NT2/D1 (cell line): ENCODE data around the gene TMEM63B.
"Not testable (repeated sequence)": the region's sequence is repeated elsewhere in the genome, so short reads cannot be mapped to it uniquely, and the experiment has no call there.

Experiments
- DNase-seq: peaks from one replicate; pipeline ENCODE4 v3.0.0-alpha.2; 2011; ENCODE audit warnings: low read depth, low spot score
- H3K27me3 ChIP-seq: 2 replicates; pipeline ENCODE4 v1.6.0; 2011; ENCODE audit warnings: mild to moderate bottlenecking; ENCODE audit not compliant: insufficient read length, insufficient read depth
- H3K36me3 ChIP-seq: 2 replicates; pipeline ENCODE4 v1.6.1; 2011; ENCODE audit warnings: mild to moderate bottlenecking, low read length, mixed read lengths; ENCODE audit not compliant: insufficient read depth, insufficient read length
- H3K4me1 ChIP-seq: 2 replicates; pipeline ENCODE4 v1.5.1; 2011; ENCODE audit not compliant: insufficient read depth, insufficient read length
- H3K4me3 ChIP-seq: 2 replicates; pipeline ENCODE4 v1.5.1; 2011; ENCODE audit warnings: low read depth; ENCODE audit not compliant: insufficient read length
- H3K9ac ChIP-seq: 2 replicates; pipeline ENCODE4 v1.6.0; 2011; ENCODE audit warnings: low read depth; ENCODE audit not compliant: insufficient read length
- H3K9me3 ChIP-seq: 2 replicates; pipeline ENCODE4 v1.5.1; 2011; ENCODE audit warnings: mild to moderate bottlenecking, low read length; ENCODE audit not compliant: insufficient read depth
- SUZ12 ChIP-seq: IDR thresholded peaks from 2 replicates; pipeline ENCODE4 v1.6.1; 2011; ENCODE audit not compliant: insufficient read length, insufficient read depth; ENCODE audit errors: extremely low read depth
- YY1 ChIP-seq: IDR thresholded peaks from 2 replicates; pipeline ENCODE4 v1.6.1; 2011; ENCODE audit not compliant: insufficient read length, insufficient read depth
- ZNF274 ChIP-seq: IDR thresholded peaks from 2 replicates; pipeline ENCODE4 v1.6.1; 2011; ENCODE audit warnings: mild to moderate bottlenecking, low read depth, low read length

TMEM63B gene

GRCh38 chr6:44082872-44083321, 44.5 kb upstream of the TMEM63B start:
- Histone ChIP-seq H3K9ac (no peak overlapping the region), H3K4me3 (no peak overlapping the region)
- TF ChIP-seq SUZ12, result no peak
- no peak for TF ChIP-seq ZNF274

GRCh38 chr6:44084231-44085014, 42.9 kb upstream of the TMEM63B start:
- Histone ChIP-seq H3K9ac (no peak overlapping the region), H3K36me3 (peaks cover 8% of the 10 kb centered on the region), H3K9me3 (no peaks in the 10 kb centered on the region), H3K27me3 (no peaks in the 10 kb centered on the region), H3K4me3 (no peak overlapping the region), H3K4me1 (peaks cover 12% of the 10 kb centered on the region)
- DNase-seq, result no peak
- TF ChIP-seq ZNF274 (no peak), SUZ12 (no peak), YY1 (no peak)

More at GRCh38 chr6:44082872-44083321, 44.5 kb upstream of the TMEM63B start:
- no peak for DNase-seq
- no peaks in the 10 kb centered on the region for H3K27me3 ChIP-seq
- H3K9me3 ChIP-seq, result no peaks in the 10 kb centered on the region
- H3K4me1 ChIP-seq, result peaks cover 12% of the 10 kb centered on the region
- H3K36me3 ChIP-seq, result no peaks in the 10 kb centered on the region

GRCh38 chr6:44085219-44085618, 42.1 kb upstream of the TMEM63B start:
- H3K9ac ChIP-seq, result no peak overlapping the region
- no peaks in the 10 kb centered on the region for H3K9me3 ChIP-seq
- DNase-seq, result no peak
- peaks cover 12% of the 10 kb centered on the region for H3K4me1 ChIP-seq
- H3K36me3 ChIP-seq, result peaks cover 15% of the 10 kb centered on the region
- no peak overlapping the region for H3K4me3 ChIP-seq
- TF ChIP-seq YY1, result no peak
- TF ChIP-seq SUZ12, result no peak
- no peak for TF ChIP-seq ZNF274
- H3K27me3 ChIP-seq, result no peaks in the 10 kb centered on the region

GRCh38 chr6:44086931-44087574, 40.3 kb upstream of the TMEM63B start:
- H3K4me3 ChIP-seq, result no peak overlapping the region
- H3K36me3 ChIP-seq, result peaks cover 21% of the 10 kb centered on the region
- TF ChIP-seq ZNF274, result no peak
- TF ChIP-seq YY1, result no peak
- TF ChIP-seq SUZ12, result no peak
- no peaks in the 10 kb centered on the region for H3K27me3 ChIP-seq
- peak overlapping the region; percentile 4 for H3K9ac ChIP-seq
- H3K9me3 ChIP-seq, result no peaks in the 10 kb centered on the region
- DNase-seq, result no peak
- peaks cover 7% of the 10 kb centered on the region for H3K4me1 ChIP-seq

- peak overlapping the region; percentile 4 for H3K9ac ChIP-seq
- H3K9me3 ChIP-seq, result no peaks in the 10 kb centered on the region
- peaks cover 7% of the 10 kb centered on the region for H3K4me1 ChIP-seq
- no peak overlapping the region for H3K4me3 ChIP-seq
- peaks cover 26% of the 10 kb centered on the region for H3K36me3 ChIP-seq
- DNase-seq, result no peak
- TF ChIP-seq YY1 (no peak), ZNF274 (no peak), SUZ12 (no peak)
- H3K27me3 ChIP-seq, result no peaks in the 10 kb centered on the region
These were observed 39.7 kb upstream of the TMEM63B start for GRCh38 chr6:44087623-44088022.

GRCh38 chr6:44088827-44089590, 38.3 kb upstream of the TMEM63B start:
- H3K27me3 ChIP-seq, result no peaks in the 10 kb centered on the region
- H3K4me1 ChIP-seq, result peaks cover 7% of the 10 kb centered on the region
- H3K4me3 ChIP-seq, result no peak overlapping the region
- H3K9ac ChIP-seq, result no peak overlapping the region
- no peaks in the 10 kb centered on the region for H3K9me3 ChIP-seq
- H3K36me3 ChIP-seq, result peaks cover 35% of the 10 kb centered on the region
- DNase-seq, result no peak
- TF ChIP-seq ZNF274 (no peak), SUZ12 (no peak), YY1 (no peak)

- Histone ChIP-seq H3K9ac (no peak overlapping the region), H3K27me3 (no peaks in the 10 kb centered on the region), H3K9me3 (no peaks in the 10 kb centered on the region), H3K36me3 (peaks cover 48% of the 10 kb centered on the region), H3K4me3 (no peak overlapping the region), H3K4me1 (no peaks in the 10 kb centered on the region)
- no peak for DNase-seq
- TF ChIP-seq SUZ12, result no peak
- TF ChIP-seq ZNF274, result no peak
- no peak for TF ChIP-seq YY1
These were observed 36.9 kb upstream of the TMEM63B start for GRCh38 chr6:44090465-44090864.

GRCh38 chr6:44091356-44091755, 36.0 kb upstream of the TMEM63B start:
- H3K36me3 ChIP-seq, result peaks cover 48% of the 10 kb centered on the region
- H3K4me3 ChIP-seq, DNase-seq, H3K4me1 ChIP-seq, H3K9ac ChIP-seq, H3K27me3 ChIP-seq, H3K9me3 ChIP-seq: not testable (repeated sequence)
